Measurements from ENCODE around the gene GNAQ.

Gene GNAQ

DNA sequence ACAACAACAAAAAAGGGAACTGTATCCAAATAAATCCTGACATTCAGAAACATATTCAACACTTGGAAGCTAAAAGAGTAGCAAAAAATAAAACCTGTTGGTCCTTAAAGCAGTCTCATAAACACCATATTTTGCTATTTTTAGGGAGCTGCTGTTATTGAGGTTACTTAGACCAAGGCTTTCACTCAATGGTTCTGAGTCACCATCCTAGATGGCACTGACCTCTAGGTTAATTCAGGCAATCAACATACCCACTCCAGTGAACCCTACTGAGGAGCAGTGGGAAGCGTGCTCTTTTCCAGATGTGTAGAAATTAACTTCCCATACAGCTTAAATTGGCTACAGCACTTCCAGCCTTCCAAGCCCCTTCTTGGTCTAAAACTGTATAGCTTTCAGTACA, 5.2 kb downstream of the GNAQ start:
- peak overlapping the region; percentile 6 for H3K27ac ChIP-seq (ENCODE audit: low read length, poor library complexity, severe bottlenecking)
- no peak overlapping the region for H3K18ac ChIP-seq (ENCODE audit: low read depth in 1 of 2, low read length in 2 of 2)
- peaks cover 9% of the 10 kb centered on the region for H3K4me1 ChIP-seq (ENCODE audit: control insufficient read depth, insufficient read depth, low read depth, low read length)
- no peaks in the 10 kb centered on the region for H3K9me3 ChIP-seq (ENCODE audit: control insufficient read depth, low read length)
- no peak overlapping the region for H2BK12ac ChIP-seq (ENCODE audit: low read length in 2 of 2)
- H3K27me3 ChIP-seq (ENCODE audit: control insufficient read depth in 1 of 2, insufficient read depth in 1 of 2, low read length in 2 of 2) = no peaks in the 10 kb centered on the region
- H3K23ac ChIP-seq (ENCODE audit: low read length in 2 of 2) = no peak overlapping the region
- no peak overlapping the region for H2AFZ ChIP-seq (ENCODE audit: low read depth, low read length)
- no peak overlapping the region for H3K9ac ChIP-seq (ENCODE audit: low read length)
- no peak overlapping the region for H3K14ac ChIP-seq (ENCODE audit: low read length in 2 of 2)
- H3K4me2 ChIP-seq (ENCODE audit: low read length, poor library complexity, severe bottlenecking) = peak overlapping the region; percentile 7
- no peak overlapping the region for H2BK120ac ChIP-seq (ENCODE audit: low read depth, low read length)
- H3K79me1 ChIP-seq (replicated peaks; ENCODE audit: low read length, poor library complexity, severe bottlenecking) = no peaks in the 10 kb centered on the region
- H3K4ac ChIP-seq (ENCODE audit: low read depth in 1 of 2, low read length in 2 of 2) = no peak overlapping the region
- H3K4me3 ChIP-seq (ENCODE audit: insufficient read depth in 1 of 2, low read depth in 1 of 2, low read length in 2 of 2) = peak overlapping the region in 1 of 2 experiments; percentile 20
- H4K8ac ChIP-seq (ENCODE audit: low read length) = no peak overlapping the region
- no peaks in the 10 kb centered on the region for H3K36me3 ChIP-seq (ENCODE audit: control insufficient read depth in 1 of 2, insufficient read depth in 2 of 2, low read depth in 1 of 2, low read length in 2 of 2)
- DNase-seq = peak; percentile 66
- no peak overlapping the region for H2BK15ac ChIP-seq (ENCODE audit: low read depth, poor library complexity, severe bottlenecking)
- peak overlapping the region; percentile 12 for H2AK5ac ChIP-seq (ENCODE audit: low read length, severe bottlenecking)
- H2BK5ac ChIP-seq (ENCODE audit: low read depth, low read length, poor library complexity, severe bottlenecking) = no peak overlapping the region
- 80% methylated on average over 1 of the region's 1 CpG for WGBS
- no peak overlapping the region for H4K91ac ChIP-seq (ENCODE audit: low read length)

DNA sequence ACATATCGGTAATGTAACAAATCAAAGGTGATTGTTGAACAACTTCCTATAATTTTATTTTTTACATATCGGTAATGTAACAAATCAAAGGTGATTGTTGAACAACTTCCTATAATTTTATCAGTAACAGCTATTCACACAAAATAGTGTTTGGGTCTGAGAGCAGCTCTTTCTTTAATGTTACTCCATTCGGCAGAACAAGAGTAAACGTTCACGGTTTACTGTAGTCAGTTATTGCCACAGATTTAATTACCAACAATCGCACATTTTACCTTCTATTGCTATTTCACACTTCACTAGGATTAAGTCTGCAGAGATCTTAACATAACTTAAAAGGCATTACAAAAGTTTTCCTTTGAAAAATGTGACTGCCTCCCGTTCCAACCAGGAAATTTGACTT, 6.4 kb downstream of the GNAQ start:
- WGBS = 87% methylated on average over 6 of the region's 7 CpGs
- no peaks in the 10 kb centered on the region for H3K36me3 ChIP-seq (ENCODE audit: control insufficient read depth in 1 of 2, insufficient read depth in 2 of 2, low read depth in 1 of 2, low read length in 2 of 2)
- no peak overlapping the region for H3K9ac ChIP-seq (ENCODE audit: low read length)
- peaks cover 17% of the 10 kb centered on the region for H3K4me1 ChIP-seq (ENCODE audit: control insufficient read depth, insufficient read depth, low read depth, low read length)
- no peak overlapping the region for H2BK120ac ChIP-seq (ENCODE audit: low read depth, low read length)
- H3K23ac ChIP-seq (ENCODE audit: low read length in 2 of 2) = no peak overlapping the region
- H3K4ac ChIP-seq (ENCODE audit: low read depth in 1 of 2, low read length in 2 of 2) = no peak overlapping the region
- no peak for DNase-seq
- H2AK5ac ChIP-seq (ENCODE audit: low read length, severe bottlenecking) = no peak overlapping the region
- no peak overlapping the region for H3K4me2 ChIP-seq (ENCODE audit: low read length, poor library complexity, severe bottlenecking)
- H3K27me3 ChIP-seq (ENCODE audit: control insufficient read depth in 1 of 2, insufficient read depth in 1 of 2, low read length in 2 of 2) = no peaks in the 10 kb centered on the region
- no peak overlapping the region for H2BK5ac ChIP-seq (ENCODE audit: low read depth, low read length, poor library complexity, severe bottlenecking)
- H4K91ac ChIP-seq (ENCODE audit: low read length) = no peak overlapping the region
- no peak overlapping the region for H4K8ac ChIP-seq (ENCODE audit: low read length)
- peaks cover 2% of the 10 kb centered on the region for H3K79me1 ChIP-seq (replicated peaks; ENCODE audit: low read length, poor library complexity, severe bottlenecking)
- no peak overlapping the region for H2BK15ac ChIP-seq (ENCODE audit: low read depth, poor library complexity, severe bottlenecking)
- H3K4me3 ChIP-seq (ENCODE audit: insufficient read depth in 1 of 2, low read depth in 1 of 2, low read length in 2 of 2) = no peak overlapping the region
- H3K9me3 ChIP-seq (ENCODE audit: control insufficient read depth, low read length) = no peaks in the 10 kb centered on the region
- no peak overlapping the region for H3K18ac ChIP-seq (ENCODE audit: low read depth in 1 of 2, low read length in 2 of 2)
- H3K27ac ChIP-seq (ENCODE audit: low read length, poor library complexity, severe bottlenecking) = no peak overlapping the region
- no peak overlapping the region for H3K14ac ChIP-seq (ENCODE audit: low read length in 2 of 2)
- no peak overlapping the region for H2AFZ ChIP-seq (ENCODE audit: low read depth, low read length)
- H2BK12ac ChIP-seq (ENCODE audit: low read length in 2 of 2) = no peak overlapping the region

DNA sequence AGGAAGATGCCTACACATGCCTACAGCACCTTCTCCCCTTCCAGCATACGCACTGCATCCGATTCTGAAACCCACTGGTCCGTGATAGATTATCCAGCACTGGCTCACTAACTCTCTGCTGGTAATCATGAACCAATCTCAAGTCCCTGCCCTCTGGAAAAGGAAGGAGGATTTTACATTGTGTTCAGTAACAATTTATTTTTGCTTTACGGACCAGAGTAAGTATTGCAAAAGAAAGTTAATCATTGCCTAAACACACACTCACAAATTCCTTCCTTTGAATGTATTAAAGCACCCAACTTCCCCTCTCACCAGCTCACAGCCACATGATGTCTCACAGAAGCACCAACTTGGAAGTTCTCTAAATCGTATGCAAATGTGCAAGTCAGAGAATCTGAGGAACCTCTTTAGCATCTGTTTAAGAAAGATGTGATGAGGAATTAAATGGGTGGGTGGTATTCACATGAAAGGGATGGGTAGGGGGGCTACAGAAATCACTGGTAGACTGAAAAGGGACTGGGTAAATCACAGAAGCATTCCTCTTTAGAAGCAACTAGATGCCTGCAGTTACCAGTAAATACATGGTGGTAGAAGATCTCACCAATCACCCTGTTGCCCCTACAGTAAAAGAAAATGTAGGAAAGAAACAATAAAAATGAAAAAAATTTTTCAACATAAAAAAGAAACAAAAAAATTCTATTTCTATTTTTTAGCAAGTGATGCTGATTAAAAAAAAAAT, 8.4 kb downstream of the GNAQ start:
- H3K79me1 ChIP-seq (replicated peaks; ENCODE audit: low read length, poor library complexity, severe bottlenecking) = peaks cover 2% of the 10 kb centered on the region
- no peak overlapping the region for H4K91ac ChIP-seq (ENCODE audit: low read length)
- no peaks in the 10 kb centered on the region for H3K36me3 ChIP-seq (ENCODE audit: control insufficient read depth in 1 of 2, insufficient read depth in 2 of 2, low read depth in 1 of 2, low read length in 2 of 2)
- H3K9ac ChIP-seq (ENCODE audit: low read length) = peak overlapping the region; percentile 44
- H3K4me3 ChIP-seq (ENCODE audit: insufficient read depth in 1 of 2, low read depth in 1 of 2, low read length in 2 of 2) = no peak overlapping the region
- H3K14ac ChIP-seq (ENCODE audit: low read length in 2 of 2) = no peak overlapping the region
- peak overlapping the region; percentile 46 for H2BK5ac ChIP-seq (ENCODE audit: low read depth, low read length, poor library complexity, severe bottlenecking)
- H3K4ac ChIP-seq (ENCODE audit: low read depth in 1 of 2, low read length in 2 of 2) = no peak overlapping the region
- no peak overlapping the region for H2BK15ac ChIP-seq (ENCODE audit: low read depth, poor library complexity, severe bottlenecking)
- DNase-seq = peak; percentile 83
- no peak overlapping the region for H3K18ac ChIP-seq (ENCODE audit: low read depth in 1 of 2, low read length in 2 of 2)
- no peak overlapping the region for H3K23ac ChIP-seq (ENCODE audit: low read length in 2 of 2)
- no peak overlapping the region for H4K8ac ChIP-seq (ENCODE audit: low read length)
- peak overlapping the region; percentile 36 for H3K4me2 ChIP-seq (ENCODE audit: low read length, poor library complexity, severe bottlenecking)
- peak overlapping the region; percentile 20 for H2AK5ac ChIP-seq (ENCODE audit: low read length, severe bottlenecking)
- no peaks in the 10 kb centered on the region for H3K27me3 ChIP-seq (ENCODE audit: control insufficient read depth in 1 of 2, insufficient read depth in 1 of 2, low read length in 2 of 2)
- H3K27ac ChIP-seq (ENCODE audit: low read length, poor library complexity, severe bottlenecking) = peak overlapping the region; percentile 97
- no peak overlapping the region for H2AFZ ChIP-seq (ENCODE audit: low read depth, low read length)
- H3K9me3 ChIP-seq (ENCODE audit: control insufficient read depth, low read length) = no peaks in the 10 kb centered on the region
- H3K4me1 ChIP-seq (ENCODE audit: control insufficient read depth, insufficient read depth, low read depth, low read length) = peaks cover 17% of the 10 kb centered on the region
- WGBS = 34% methylated on average over 2 of the region's 5 CpGs
- no peak overlapping the region for H2BK12ac ChIP-seq (ENCODE audit: low read length in 2 of 2)
- no peak overlapping the region for H2BK120ac ChIP-seq (ENCODE audit: low read depth, low read length)

DNA sequence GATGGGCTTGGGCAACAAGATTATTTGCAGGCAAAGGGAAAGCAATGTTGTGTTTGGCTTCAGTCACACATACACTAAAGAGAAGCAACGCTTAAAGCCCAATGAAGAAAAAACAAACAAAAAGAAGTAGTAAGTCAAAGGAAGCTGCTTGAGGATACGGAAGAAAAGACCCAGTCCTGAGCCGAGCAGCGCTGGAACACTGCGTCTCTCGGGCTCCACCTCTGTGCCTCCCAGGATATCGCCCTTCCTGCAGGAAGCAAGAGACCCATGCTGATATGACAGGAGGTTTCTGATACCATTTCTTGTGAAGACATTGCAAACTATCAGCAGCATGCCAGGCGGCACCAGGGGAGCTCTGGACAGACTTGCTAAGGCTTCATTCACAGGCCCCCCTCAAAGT, 9.9 kb downstream of the GNAQ start:
- H3K14ac ChIP-seq (ENCODE audit: low read length in 2 of 2) = no peak overlapping the region
- H3K18ac ChIP-seq (ENCODE audit: low read depth in 1 of 2, low read length in 2 of 2) = peak overlapping the region in 1 of 2 experiments; percentile 38
- no peak overlapping the region for H4K8ac ChIP-seq (ENCODE audit: low read length)
- no peak for DNase-seq
- H3K27ac ChIP-seq (ENCODE audit: low read length, poor library complexity, severe bottlenecking) = peak overlapping the region; percentile 97
- 82% methylated on average over 8 of the region's 8 CpGs for WGBS
- H2AK5ac ChIP-seq (ENCODE audit: low read length, severe bottlenecking) = peak overlapping the region; percentile 99
- no peak overlapping the region for H3K9ac ChIP-seq (ENCODE audit: low read length)
- no peak overlapping the region for H2BK120ac ChIP-seq (ENCODE audit: low read depth, low read length)
- no peak overlapping the region for H2BK15ac ChIP-seq (ENCODE audit: low read depth, poor library complexity, severe bottlenecking)
- no peaks in the 10 kb centered on the region for H3K27me3 ChIP-seq (ENCODE audit: control insufficient read depth in 1 of 2, insufficient read depth in 1 of 2, low read length in 2 of 2)
- peaks cover 16% of the 10 kb centered on the region for H3K4me1 ChIP-seq (ENCODE audit: control insufficient read depth, insufficient read depth, low read depth, low read length)
- H3K79me1 ChIP-seq (replicated peaks; ENCODE audit: low read length, poor library complexity, severe bottlenecking) = peaks cover 2% of the 10 kb centered on the region
- H2AFZ ChIP-seq (ENCODE audit: low read depth, low read length) = no peak overlapping the region
- H2BK12ac ChIP-seq (ENCODE audit: low read length in 2 of 2) = no peak overlapping the region
- H3K4me3 ChIP-seq (ENCODE audit: insufficient read depth in 1 of 2, low read depth in 1 of 2, low read length in 2 of 2) = no peak overlapping the region
- peak overlapping the region in 1 of 2 experiments; percentile 72 for H3K23ac ChIP-seq (ENCODE audit: low read length in 2 of 2)
- no peak overlapping the region for H4K91ac ChIP-seq (ENCODE audit: low read length)
- H3K9me3 ChIP-seq (ENCODE audit: control insufficient read depth, low read length) = no peaks in the 10 kb centered on the region
- H2BK5ac ChIP-seq (ENCODE audit: low read depth, low read length, poor library complexity, severe bottlenecking) = peak overlapping the region; percentile 46
- no peaks in the 10 kb centered on the region for H3K36me3 ChIP-seq (ENCODE audit: control insufficient read depth in 1 of 2, insufficient read depth in 2 of 2, low read depth in 1 of 2, low read length in 2 of 2)
- peak overlapping the region in 1 of 2 experiments; percentile 37 for H3K4ac ChIP-seq (ENCODE audit: low read depth in 1 of 2, low read length in 2 of 2)
- H3K4me2 ChIP-seq (ENCODE audit: low read length, poor library complexity, severe bottlenecking) = peak overlapping the region; percentile 50
